K562 (cell line): ENCODE data around the gene MSL2. TPM values are rescaled to one million over a fixed set of nuclear protein-coding genes. Genes with fewer than 3 reads are reported as not detected.

Experiments used
- FOXK2 ChIP-seq, 2 experiments: fragments of 450-650 bp; IDR thresholded peaks in 1 of 2; conservative IDR thresholded peaks in 1 of 2; 2 replicates each; pipeline ENCODE4 v1.6.1; 2016; ENCODE audit warnings: low read depth in 2 of 2, mild to moderate bottlenecking in 1 of 2
- HMBOX1 ChIP-seq: sonication (generic); IDR thresholded peaks from 2 replicates; pipeline ENCODE4 v1.6.1; 2016
- OTX1 ChIP-seq: fragments of 450-650 bp; formaldehyde crosslinking; IDR thresholded peaks from 2 replicates; pipeline ENCODE4 v1.4.0; 2022; ENCODE audit warnings: mild to moderate bottlenecking
- POLR2AphosphoS2 ChIP-seq: IDR thresholded peaks from 2 replicates; pipeline ENCODE4 v1.6.1; 2012; ENCODE audit warnings: low read length, improper control_type of control experiment
- TEAD1 ChIP-seq, 2 experiments: fragments of 450-650 bp in 1 of 2; sonication (generic) in 1 of 2; formaldehyde crosslinking; IDR thresholded peaks; 2 replicates each; pipeline versions ENCODE4 v1.4.0 to v1.8.0; 2020 to 2022; ENCODE audit warnings: mild to moderate bottlenecking in 2 of 2, missing genetic modification reagents in 1 of 2
- ZKSCAN1 ChIP-seq: fragments of 150-350 bp; IDR thresholded peaks from 2 replicates; pipeline ENCODE4 v1.6.1; 2016; ENCODE audit warnings: low read depth, low read length
- ZNF174 ChIP-seq: fragments of 250-450 bp; sonication (Bioruptor Pico); IDR thresholded peaks from 2 replicates; pipeline ENCODE4 v1.4.0; 2020; ENCODE audit warnings: mild to moderate bottlenecking
- ZNF57 ChIP-seq: fragments of 450-650 bp; formaldehyde crosslinking; IDR thresholded peaks from 2 replicates; pipeline ENCODE4 v1.4.0; 2020; ENCODE audit warnings: mild to moderate bottlenecking, moderate library complexity
- polyA plus RNA-seq, 8 experiments: library from polyadenylated mRNA; depleted of rRNA in 4 of 8; stranded (reverse) in 5 of 8; unstranded in 3 of 8; fragments of >200 nt; fragmentation: Nextera tagmentation in 2 of 8; fragmentation: Illumina TruSeq in 1 of 8; extraction: Ambion mirVana in 2 of 8; extraction: Trizol in 1 of 8; gene quantifications; 2 replicates each; pipeline versions ENCODE4 v1.2.1 to v1.2.3, GENCODE V29; 2011 to 2014; ENCODE audit warnings: inconsistent platforms in 1 of 8, missing spikeins in 1 of 8
- total RNA-seq, 7 experiments: library from RNA; depleted of rRNA in 6 of 7; stranded (reverse); fragments of >200 nt in 6 of 7; fragmentation: Illumina TruSeq in 2 of 7; extraction: Trizol in 2 of 7; gene quantifications; 2 replicates each; pipeline versions ENCODE4 v1.2.1 to v1.2.3, GENCODE V29; 2011 to 2021; ENCODE audit warnings: low replicate concordance in 1 of 7
- TF ChIP-seq, protein P1 (sequence below): fragments of 450-650 bp; IDR thresholded peaks from 2 replicates; pipeline ENCODE4 v1.6.1; 2016; ENCODE audit warnings: mild to moderate bottlenecking, moderate library complexity
- TF ChIP-seq, protein P2 (sequence below): fragments of 150-350 bp; conservative IDR thresholded peaks from 2 replicates; pipeline ENCODE4 v1.6.1; 2014; ENCODE audit warnings: low read length
- TF ChIP-seq, protein P3 (sequence below): fragments of 250-450 bp; sonication (Bioruptor Pico); IDR thresholded peaks from 2 replicates; pipeline ENCODE4 v1.8.0; 2021; ENCODE audit warnings: borderline replicate concordance, mild to moderate bottlenecking, moderate library complexity; ENCODE audit not compliant: poor library complexity, severe bottlenecking

MSL2 gene
- total and polyA plus RNA-seq, 9 of the 15 experiments (the other 6 are each of a cell fraction or from before 2014, with no cell fraction given): 1.9 to 19.9 (median 9.1) TPM

DNA sequence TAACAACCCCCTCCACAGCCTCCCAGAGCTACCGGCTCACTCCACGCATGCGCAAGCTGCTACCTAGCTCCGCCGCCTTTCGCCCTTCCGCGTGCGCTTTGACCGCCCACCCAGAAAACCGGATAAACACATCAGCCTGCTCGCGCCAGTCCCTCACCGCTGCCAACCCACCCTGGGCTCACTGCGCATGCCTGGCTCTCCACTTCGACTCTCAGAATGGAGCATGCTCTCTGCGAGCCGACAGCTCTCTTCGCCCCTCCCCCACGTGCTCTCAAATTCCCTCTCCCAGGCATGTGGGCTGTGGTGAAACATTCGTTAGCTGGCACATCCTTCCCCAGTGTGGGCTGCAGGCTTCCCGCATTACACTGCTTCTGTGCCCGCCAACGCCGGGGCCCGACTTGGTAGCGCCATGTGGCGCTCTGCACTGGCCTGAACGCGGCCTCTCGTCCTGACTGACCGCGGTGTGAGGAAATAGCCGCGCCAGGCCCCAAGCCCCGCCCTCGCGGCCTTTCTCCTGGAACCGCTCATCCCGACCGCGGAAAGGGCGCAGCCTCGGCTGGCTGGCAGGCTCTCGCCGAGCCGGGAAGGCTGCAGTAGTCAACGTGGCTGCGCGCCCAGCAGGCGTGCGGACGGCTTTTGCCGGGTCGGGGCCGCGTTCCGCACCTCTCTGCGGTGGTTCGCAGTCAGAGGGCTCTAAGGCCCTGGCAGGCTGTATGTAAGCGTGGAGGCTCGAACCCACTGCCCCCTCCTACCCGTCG is 445 bp upstream of the MSL2 start (continued):
- TF ChIP-seq FOXK2 (conservative IDR thresholded peaks at IDR 0.05 in 1 of 2, IDR thresholded peaks at IDR 0.05 in 1 of 2; ENCODE audit: low read depth in 2 of 2) (peak; percentile 81 to 87), OTX1 (CRISPR knock-in tag) (no peak), HMBOX1 (no peak), ZNF57 (no peak), ZNF174 (CRISPR knock-in tag) (no peak), TEAD1 (CRISPR knock-in tag; IDR thresholded peaks at IDR 0.05) (peak in 1 of 2 experiments; percentile 83; a peak in 1 of 4 replicates), POLR2AphosphoS2 (no peak), ZKSCAN1 (no peak; the same call in none of the 2 replicates)
- TF ChIP-seq, protein P1, sequence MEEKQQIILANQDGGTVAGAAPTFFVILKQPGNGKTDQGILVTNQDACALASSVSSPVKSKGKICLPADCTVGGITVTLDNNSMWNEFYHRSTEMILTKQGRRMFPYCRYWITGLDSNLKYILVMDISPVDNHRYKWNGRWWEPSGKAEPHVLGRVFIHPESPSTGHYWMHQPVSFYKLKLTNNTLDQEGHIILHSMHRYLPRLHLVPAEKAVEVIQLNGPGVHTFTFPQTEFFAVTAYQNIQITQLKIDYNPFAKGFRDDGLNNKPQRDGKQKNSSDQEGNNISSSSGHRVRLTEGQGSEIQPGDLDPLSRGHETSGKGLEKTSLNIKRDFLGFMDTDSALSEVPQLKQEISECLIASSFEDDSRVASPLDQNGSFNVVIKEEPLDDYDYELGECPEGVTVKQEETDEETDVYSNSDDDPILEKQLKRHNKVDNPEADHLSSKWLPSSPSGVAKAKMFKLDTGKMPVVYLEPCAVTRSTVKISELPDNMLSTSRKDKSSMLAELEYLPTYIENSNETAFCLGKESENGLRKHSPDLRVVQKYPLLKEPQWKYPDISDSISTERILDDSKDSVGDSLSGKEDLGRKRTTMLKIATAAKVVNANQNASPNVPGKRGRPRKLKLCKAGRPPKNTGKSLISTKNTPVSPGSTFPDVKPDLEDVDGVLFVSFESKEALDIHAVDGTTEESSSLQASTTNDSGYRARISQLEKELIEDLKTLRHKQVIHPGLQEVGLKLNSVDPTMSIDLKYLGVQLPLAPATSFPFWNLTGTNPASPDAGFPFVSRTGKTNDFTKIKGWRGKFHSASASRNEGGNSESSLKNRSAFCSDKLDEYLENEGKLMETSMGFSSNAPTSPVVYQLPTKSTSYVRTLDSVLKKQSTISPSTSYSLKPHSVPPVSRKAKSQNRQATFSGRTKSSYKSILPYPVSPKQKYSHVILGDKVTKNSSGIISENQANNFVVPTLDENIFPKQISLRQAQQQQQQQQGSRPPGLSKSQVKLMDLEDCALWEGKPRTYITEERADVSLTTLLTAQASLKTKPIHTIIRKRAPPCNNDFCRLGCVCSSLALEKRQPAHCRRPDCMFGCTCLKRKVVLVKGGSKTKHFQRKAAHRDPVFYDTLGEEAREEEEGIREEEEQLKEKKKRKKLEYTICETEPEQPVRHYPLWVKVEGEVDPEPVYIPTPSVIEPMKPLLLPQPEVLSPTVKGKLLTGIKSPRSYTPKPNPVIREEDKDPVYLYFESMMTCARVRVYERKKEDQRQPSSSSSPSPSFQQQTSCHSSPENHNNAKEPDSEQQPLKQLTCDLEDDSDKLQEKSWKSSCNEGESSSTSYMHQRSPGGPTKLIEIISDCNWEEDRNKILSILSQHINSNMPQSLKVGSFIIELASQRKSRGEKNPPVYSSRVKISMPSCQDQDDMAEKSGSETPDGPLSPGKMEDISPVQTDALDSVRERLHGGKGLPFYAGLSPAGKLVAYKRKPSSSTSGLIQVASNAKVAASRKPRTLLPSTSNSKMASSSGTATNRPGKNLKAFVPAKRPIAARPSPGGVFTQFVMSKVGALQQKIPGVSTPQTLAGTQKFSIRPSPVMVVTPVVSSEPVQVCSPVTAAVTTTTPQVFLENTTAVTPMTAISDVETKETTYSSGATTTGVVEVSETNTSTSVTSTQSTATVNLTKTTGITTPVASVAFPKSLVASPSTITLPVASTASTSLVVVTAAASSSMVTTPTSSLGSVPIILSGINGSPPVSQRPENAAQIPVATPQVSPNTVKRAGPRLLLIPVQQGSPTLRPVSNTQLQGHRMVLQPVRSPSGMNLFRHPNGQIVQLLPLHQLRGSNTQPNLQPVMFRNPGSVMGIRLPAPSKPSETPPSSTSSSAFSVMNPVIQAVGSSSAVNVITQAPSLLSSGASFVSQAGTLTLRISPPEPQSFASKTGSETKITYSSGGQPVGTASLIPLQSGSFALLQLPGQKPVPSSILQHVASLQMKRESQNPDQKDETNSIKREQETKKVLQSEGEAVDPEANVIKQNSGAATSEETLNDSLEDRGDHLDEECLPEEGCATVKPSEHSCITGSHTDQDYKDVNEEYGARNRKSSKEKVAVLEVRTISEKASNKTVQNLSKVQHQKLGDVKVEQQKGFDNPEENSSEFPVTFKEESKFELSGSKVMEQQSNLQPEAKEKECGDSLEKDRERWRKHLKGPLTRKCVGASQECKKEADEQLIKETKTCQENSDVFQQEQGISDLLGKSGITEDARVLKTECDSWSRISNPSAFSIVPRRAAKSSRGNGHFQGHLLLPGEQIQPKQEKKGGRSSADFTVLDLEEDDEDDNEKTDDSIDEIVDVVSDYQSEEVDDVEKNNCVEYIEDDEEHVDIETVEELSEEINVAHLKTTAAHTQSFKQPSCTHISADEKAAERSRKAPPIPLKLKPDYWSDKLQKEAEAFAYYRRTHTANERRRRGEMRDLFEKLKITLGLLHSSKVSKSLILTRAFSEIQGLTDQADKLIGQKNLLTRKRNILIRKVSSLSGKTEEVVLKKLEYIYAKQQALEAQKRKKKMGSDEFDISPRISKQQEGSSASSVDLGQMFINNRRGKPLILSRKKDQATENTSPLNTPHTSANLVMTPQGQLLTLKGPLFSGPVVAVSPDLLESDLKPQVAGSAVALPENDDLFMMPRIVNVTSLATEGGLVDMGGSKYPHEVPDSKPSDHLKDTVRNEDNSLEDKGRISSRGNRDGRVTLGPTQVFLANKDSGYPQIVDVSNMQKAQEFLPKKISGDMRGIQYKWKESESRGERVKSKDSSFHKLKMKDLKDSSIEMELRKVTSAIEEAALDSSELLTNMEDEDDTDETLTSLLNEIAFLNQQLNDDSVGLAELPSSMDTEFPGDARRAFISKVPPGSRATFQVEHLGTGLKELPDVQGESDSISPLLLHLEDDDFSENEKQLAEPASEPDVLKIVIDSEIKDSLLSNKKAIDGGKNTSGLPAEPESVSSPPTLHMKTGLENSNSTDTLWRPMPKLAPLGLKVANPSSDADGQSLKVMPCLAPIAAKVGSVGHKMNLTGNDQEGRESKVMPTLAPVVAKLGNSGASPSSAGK: peak; percentile 99
- TF ChIP-seq, protein P2, sequence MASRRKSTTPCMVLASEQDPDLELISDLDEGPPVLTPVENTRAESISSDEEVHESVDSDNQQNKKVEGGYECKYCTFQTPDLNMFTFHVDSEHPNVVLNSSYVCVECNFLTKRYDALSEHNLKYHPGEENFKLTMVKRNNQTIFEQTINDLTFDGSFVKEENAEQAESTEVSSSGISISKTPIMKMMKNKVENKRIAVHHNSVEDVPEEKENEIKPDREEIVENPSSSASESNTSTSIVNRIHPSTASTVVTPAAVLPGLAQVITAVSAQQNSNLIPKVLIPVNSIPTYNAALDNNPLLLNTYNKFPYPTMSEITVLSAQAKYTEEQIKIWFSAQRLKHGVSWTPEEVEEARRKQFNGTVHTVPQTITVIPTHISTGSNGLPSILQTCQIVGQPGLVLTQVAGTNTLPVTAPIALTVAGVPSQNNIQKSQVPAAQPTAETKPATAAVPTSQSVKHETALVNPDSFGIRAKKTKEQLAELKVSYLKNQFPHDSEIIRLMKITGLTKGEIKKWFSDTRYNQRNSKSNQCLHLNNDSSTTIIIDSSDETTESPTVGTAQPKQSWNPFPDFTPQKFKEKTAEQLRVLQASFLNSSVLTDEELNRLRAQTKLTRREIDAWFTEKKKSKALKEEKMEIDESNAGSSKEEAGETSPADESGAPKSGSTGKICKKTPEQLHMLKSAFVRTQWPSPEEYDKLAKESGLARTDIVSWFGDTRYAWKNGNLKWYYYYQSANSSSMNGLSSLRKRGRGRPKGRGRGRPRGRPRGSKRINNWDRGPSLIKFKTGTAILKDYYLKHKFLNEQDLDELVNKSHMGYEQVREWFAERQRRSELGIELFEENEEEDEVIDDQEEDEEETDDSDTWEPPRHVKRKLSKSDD: no peak
- TF ChIP-seq, protein P3, sequence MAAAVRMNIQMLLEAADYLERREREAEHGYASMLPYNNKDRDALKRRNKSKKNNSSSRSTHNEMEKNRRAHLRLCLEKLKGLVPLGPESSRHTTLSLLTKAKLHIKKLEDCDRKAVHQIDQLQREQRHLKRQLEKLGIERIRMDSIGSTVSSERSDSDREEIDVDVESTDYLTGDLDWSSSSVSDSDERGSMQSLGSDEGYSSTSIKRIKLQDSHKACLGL (CRISPR knock-in tag): peak; percentile 18
